CD4-positive, alpha-beta T cell (primary cell): ENCODE data around the gene KDM4D. TPM values are rescaled to one million over a fixed set of nuclear protein-coding genes. Genes with fewer than 3 reads are reported as not detected.

Experiments
- ATAC-seq: fragments of 200-7000 bp; cut with Tn5 transposase; one replicate; pipeline ENCODE4 v1.10.0; 2022; ENCODE audit warnings: mild to moderate bottlenecking; ENCODE audit not compliant: poor library complexity
- CTCF ChIA-PET: fragments of 350-600 bp; sonication (Branson Sonifier 250); formaldehyde crosslinking; loops from one replicate; lab custom pipeline; 2021; ENCODE audit warnings: antibody characterized with exemption, inconsistent platforms; lab: Charles Lee
- POLR2A ChIA-PET: fragments of 350-600 bp; sonication (Branson Sonifier 250); formaldehyde crosslinking; loops from one replicate; lab custom pipeline; 2021; ENCODE audit warnings: antibody characterized with exemption, inconsistent platforms; lab: Charles Lee
- DNase-seq, 14 experiments: peaks; one replicate each; pipeline ENCODE4 v3.0.0-alpha.2; 2013 to 2020; ENCODE audit warnings: mixed read lengths in 2 of 14
- H3K27ac ChIP-seq, 2 donors: one replicate each; pipeline versions ENCODE4 v1.5.1 to v1.7.0; 2013; ENCODE audit warnings: low read length in 2 of 2, low read depth in 1 of 2, mild to moderate bottlenecking in 1 of 2
- H3K27me3 ChIP-seq, 2 experiments: 1 replicate in 1 of 2; 2 replicates in 1 of 2; pipeline versions ENCODE4 v1.6.1 to v1.7.0; 2013; ENCODE audit warnings: low read length in 2 of 2, control low read depth in 1 of 2, mild to moderate bottlenecking in 1 of 2, moderate library complexity in 1 of 2; ENCODE audit not compliant: insufficient read depth in 2 of 2, control insufficient read depth in 1 of 2
- H3K36me3 ChIP-seq: one replicate; pipeline ENCODE4 v1.6.1; 2013; ENCODE audit warnings: low read length, control low read depth; ENCODE audit not compliant: insufficient read depth
- H3K4me1 ChIP-seq: one replicate; pipeline ENCODE4 v1.6.1; 2013; ENCODE audit warnings: low read length, control low read depth; ENCODE audit not compliant: insufficient read depth
- H3K4me3 ChIP-seq: one replicate; pipeline ENCODE4 v1.5.1; 2013; ENCODE audit warnings: mild to moderate bottlenecking, low read length, moderate library complexity
- H3K9me3 ChIP-seq, 2 experiments: 1 replicate in 1 of 2; 2 replicates in 1 of 2; pipeline versions ENCODE4 v1.6.1 to v1.7.0; 2013; ENCODE audit warnings: low read length in 2 of 2, mild to moderate bottlenecking in 2 of 2, control low read depth in 1 of 2, moderate library complexity in 1 of 2; ENCODE audit not compliant: control insufficient read depth in 1 of 2, insufficient read depth in 1 of 2
- H3K27ac Mint-ChIP-seq: one replicate; pipeline ENCODE4 v1.8.0; 2020; ENCODE audit warnings: mixed read lengths
- H3K27me3 Mint-ChIP-seq: one replicate; pipeline ENCODE4 v1.8.0; 2021; ENCODE audit warnings: mixed read lengths
- H3K36me3 Mint-ChIP-seq: one replicate; pipeline ENCODE4 v1.8.0; 2021; ENCODE audit warnings: low read depth, mixed read lengths
- H3K4me1 Mint-ChIP-seq: one replicate; pipeline ENCODE4 v1.8.0; 2021; ENCODE audit warnings: low read depth, mixed read lengths
- H3K4me3 Mint-ChIP-seq: one replicate; pipeline ENCODE4 v1.8.0; 2020; ENCODE audit warnings: mild to moderate bottlenecking, mixed read lengths
- H3K9me3 Mint-ChIP-seq: one replicate; pipeline ENCODE4 v1.8.0; 2020; ENCODE audit warnings: mixed read lengths
- CTCF ChIP-seq: fragments of 200-600 bp; IDR thresholded peaks from one replicate; pipeline ENCODE4 v1.8.0; 2022; ENCODE audit warnings: antibody characterized with exemption, mild to moderate bottlenecking
- intact Hi-C, 2 experiments: fragments of 100-400 bp; cut with DNase I in 1 of 2; cut with micrococcal nuclease in 1 of 2; formaldehyde crosslinking; loops; one replicate each; pipeline versions ENCODE4 v1.15.1 to v1.9.0; 2023 to 2025; cut with DNase I, micrococcal nuclease
- total RNA-seq, 174 experiments: library from RNA in 2 of 174; stranded (reverse) in 2 of 174; gene quantifications; one replicate each; pipeline ENCODE4 v1.2.3 and lab custom pipeline; 2021 to 2026

The KDM4D gene
- total RNA-seq, 2 experiments from 2014 or later: 0.16 to 0.22 TPM

GRCh38 chr11:94925422-94926270 lies 47.9 kb upstream of the KDM4D start:
- Mint-ChIP-seq H3K4me1 (peaks cover 73% of the 10 kb centered on the region), H3K27ac (peak overlapping the region; percentile 91), H3K4me3 (peak overlapping the region; percentile 47), H3K36me3 (no peaks in the 10 kb centered on the region), H3K9me3 (peaks cover 5% of the 10 kb centered on the region), H3K27me3 (no peaks in the 10 kb centered on the region)
- TF ChIP-seq CTCF: no peak
- intact Hi-C loops: loop anchor here in 1 of 2 experiments (2.0 kb wide), 1 partner anchor 47 kb away; the partner anchor contains the start of genes CWC15 and KDM4D
- no peaks in the 10 kb centered on the region for H3K36me3 ChIP-seq
- peak; percentile 27 for ATAC-seq
- no peaks in the 10 kb centered on the region for H3K9me3 ChIP-seq
- POLR2A ChIA-PET: interaction anchor here (0.8 to 2.8 kb wide), 7 partner anchors 9 to 865 kb away, joined by 3 to 28 read pairs (median 11); partner anchors contain the start of genes CEP57, CWC15, FAM76B and KDM4D
- no peak overlapping the region for H3K4me3 ChIP-seq
- H3K27ac ChIP-seq: peak overlapping the region in 1 of 2 donors; percentile 71
- peaks cover 44% of the 10 kb centered on the region for H3K4me1 ChIP-seq
- peak in 2 of 14 experiments; percentile 20 to 35 for DNase-seq
- CTCF ChIA-PET: interaction anchor here (1.7 kb wide), 1 partner anchor 14 kb away, joined by 3 read pairs; no protein-coding TSS in a partner anchor
- H3K27me3 ChIP-seq: no peaks in the 10 kb centered on the region

- DNase-seq: no peak
- Histone ChIP-seq H3K27ac (no peak overlapping the region), H3K36me3 (no peaks in the 10 kb centered on the region), H3K4me1 (peaks cover 44% of the 10 kb centered on the region), H3K9me3 (no peaks in the 10 kb centered on the region), H3K4me3 (no peak overlapping the region), H3K27me3 (no peaks in the 10 kb centered on the region)
- Mint-ChIP-seq H3K27ac (peak overlapping the region; percentile 91), H3K4me1 (peaks cover 70% of the 10 kb centered on the region), H3K4me3 (peak overlapping the region; percentile 13), H3K36me3 (no peaks in the 10 kb centered on the region), H3K9me3 (peaks cover 5% of the 10 kb centered on the region), H3K27me3 (no peaks in the 10 kb centered on the region)
- no peak for TF ChIP-seq CTCF
- intact Hi-C loops: no loop called here
- no peak for ATAC-seq
- CTCF ChIA-PET: no interaction called here
- POLR2A ChIA-PET: interaction anchor here (1.3 to 1.6 kb wide), 2 partner anchors 9 to 47 kb away, joined by 4 to 7 read pairs; partner anchors contain the start of genes CWC15 and KDM4D
Observed at GRCh38 chr11:94926271-94926625, 47.3 kb upstream of the KDM4D start.

GRCh38 chr11:94926698-94927237 lies 46.7 kb upstream of the KDM4D start:
- H3K4me1 ChIP-seq: peaks cover 44% of the 10 kb centered on the region
- Mint-ChIP-seq H3K4me1 (peaks cover 70% of the 10 kb centered on the region), H3K27ac (peak overlapping the region; percentile 43), H3K4me3 (no peak overlapping the region), H3K36me3 (no peaks in the 10 kb centered on the region), H3K9me3 (peaks cover 5% of the 10 kb centered on the region), H3K27me3 (no peaks in the 10 kb centered on the region)
- no peak for TF ChIP-seq CTCF
- no peak overlapping the region for H3K27ac ChIP-seq
- H3K27me3 ChIP-seq: no peaks in the 10 kb centered on the region
- CTCF ChIA-PET: no interaction called here
- H3K9me3 ChIP-seq: no peaks in the 10 kb centered on the region
- POLR2A ChIA-PET: interaction anchor here (1.3 to 1.6 kb wide), 2 partner anchors 8 to 47 kb away, joined by 4 to 7 read pairs; partner anchors contain the start of genes CWC15 and KDM4D
- intact Hi-C loops: no loop called here
- DNase-seq (no peak), ATAC-seq (no peak)
- no peaks in the 10 kb centered on the region for H3K36me3 ChIP-seq
- H3K4me3 ChIP-seq: no peak overlapping the region
